Neuron (in vitro differentiated cells): ENCODE data around the gene PGP.

Experiments
- H2AFZ ChIP-seq: one replicate; pipeline ENCODE4 v1.6.1; 2013; ENCODE audit warnings: low read depth, mild to moderate bottlenecking, inconsistent platforms, low read length, moderate library complexity
- H3K27me3 ChIP-seq: one replicate; pipeline ENCODE4 v1.6.1; 2013; ENCODE audit warnings: low read length; ENCODE audit not compliant: insufficient read depth
- H3K36me3 ChIP-seq: one replicate; pipeline ENCODE4 v1.6.1; 2013; ENCODE audit warnings: low read length; ENCODE audit not compliant: insufficient read depth
- H3K4me1 ChIP-seq: one replicate; pipeline ENCODE4 v1.6.1; 2013; ENCODE audit warnings: low read length; ENCODE audit not compliant: insufficient read depth
- H3K4me3 ChIP-seq: 2 replicates; pipeline ENCODE4 v1.5.1; 2013; ENCODE audit warnings: mild to moderate bottlenecking, low read length, moderate library complexity
- H3K9me3 ChIP-seq: one replicate; pipeline ENCODE4 v1.6.1; 2013; ENCODE audit warnings: low read length

The PGP gene

GRCh38 chr16:2186505-2186904 is 28.1 kb downstream of the PGP start:
- Histone ChIP-seq H3K4me3 (no peak overlapping the region), H3K4me1 (peaks cover 7% of the 10 kb centered on the region), H3K27me3 (no peaks in the 10 kb centered on the region), H2AFZ (no peak overlapping the region), H3K36me3 (peaks cover 6% of the 10 kb centered on the region), H3K9me3 (no peaks in the 10 kb centered on the region)

GRCh38 chr16:2186064-2186463 is 28.6 kb downstream of the PGP start:
- H3K4me3 ChIP-seq: no peak overlapping the region
- H3K9me3 ChIP-seq: no peaks in the 10 kb centered on the region
- H2AFZ ChIP-seq: no peak overlapping the region
- peaks cover 6% of the 10 kb centered on the region for H3K36me3 ChIP-seq
- no peaks in the 10 kb centered on the region for H3K27me3 ChIP-seq
- peaks cover 7% of the 10 kb centered on the region for H3K4me1 ChIP-seq

- H3K9me3 ChIP-seq: no peaks in the 10 kb centered on the region
- H3K4me3 ChIP-seq: no peak overlapping the region
- H3K36me3 ChIP-seq: peaks cover 6% of the 10 kb centered on the region
- H3K4me1 ChIP-seq: peaks cover under 1% of the 10 kb centered on the region
- H3K27me3 ChIP-seq: no peaks in the 10 kb centered on the region
- no peak overlapping the region for H2AFZ ChIP-seq
Measured at GRCh38 chr16:2184962-2185361, 29.7 kb downstream of the PGP start.

GRCh38 chr16:2184346-2184745 is 30.3 kb downstream of the PGP start:
- no peak overlapping the region for H3K4me3 ChIP-seq

GRCh38 chr16:2183671-2184070 is 31.0 kb downstream of the PGP start:
- H3K27me3 ChIP-seq: no peaks in the 10 kb centered on the region
- no peaks in the 10 kb centered on the region for H3K9me3 ChIP-seq
- no peaks in the 10 kb centered on the region for H3K4me1 ChIP-seq
- no peak overlapping the region for H2AFZ ChIP-seq
- peaks cover 6% of the 10 kb centered on the region for H3K36me3 ChIP-seq
- H3K4me3 ChIP-seq: no peak overlapping the region

More at GRCh38 chr16:2184346-2184745, 30.3 kb downstream of the PGP start:
- peaks cover 6% of the 10 kb centered on the region for H3K36me3 ChIP-seq
- H3K27me3 ChIP-seq: no peaks in the 10 kb centered on the region
- H2AFZ ChIP-seq: no peak overlapping the region
- H3K9me3 ChIP-seq: no peaks in the 10 kb centered on the region
- H3K4me1 ChIP-seq: no peaks in the 10 kb centered on the region

GRCh38 chr16:2181952-2182351 is 32.7 kb downstream of the PGP start:
- no peaks in the 10 kb centered on the region for H3K9me3 ChIP-seq
- H3K27me3 ChIP-seq: no peaks in the 10 kb centered on the region
- H3K4me1 ChIP-seq: no peaks in the 10 kb centered on the region
- no peak overlapping the region for H3K4me3 ChIP-seq
- no peak overlapping the region for H2AFZ ChIP-seq
- H3K36me3 ChIP-seq: peaks cover 17% of the 10 kb centered on the region

GRCh38 chr16:2180962-2181923 is 33.4 kb downstream of the PGP start:
- Histone ChIP-seq H3K27me3 (no peaks in the 10 kb centered on the region), H3K36me3 (peaks cover 23% of the 10 kb centered on the region), H2AFZ (no peak overlapping the region), H3K4me1 (no peaks in the 10 kb centered on the region), H3K9me3 (no peaks in the 10 kb centered on the region), H3K4me3 (no peak overlapping the region)

- H2AFZ ChIP-seq: no peak overlapping the region
- H3K9me3 ChIP-seq: no peaks in the 10 kb centered on the region
- H3K36me3 ChIP-seq: peaks cover 31% of the 10 kb centered on the region
- no peaks in the 10 kb centered on the region for H3K27me3 ChIP-seq
- H3K4me1 ChIP-seq: no peaks in the 10 kb centered on the region
- H3K4me3 ChIP-seq: no peak overlapping the region
Measured at GRCh38 chr16:2180461-2180860, 34.2 kb downstream of the PGP start.

- Histone ChIP-seq H2AFZ (no peak overlapping the region), H3K36me3 (peaks cover 40% of the 10 kb centered on the region), H3K27me3 (no peaks in the 10 kb centered on the region), H3K4me3 (no peak overlapping the region), H3K4me1 (no peaks in the 10 kb centered on the region), H3K9me3 (no peaks in the 10 kb centered on the region)
Measured at GRCh38 chr16:2179576-2179975, 35.1 kb downstream of the PGP start.

GRCh38 chr16:2179107-2179501 is 35.5 kb downstream of the PGP start:
- H3K27me3 ChIP-seq: no peaks in the 10 kb centered on the region
- H3K36me3 ChIP-seq: peaks cover 44% of the 10 kb centered on the region
- H3K4me1 ChIP-seq: no peaks in the 10 kb centered on the region
- H2AFZ ChIP-seq: no peak overlapping the region
- no peaks in the 10 kb centered on the region for H3K9me3 ChIP-seq
- no peak overlapping the region for H3K4me3 ChIP-seq

GRCh38 chr16:2178321-2179106 is 36.1 kb downstream of the PGP start:
- Histone ChIP-seq H3K27me3 (no peaks in the 10 kb centered on the region), H3K4me3 (no peak overlapping the region), H2AFZ (no peak overlapping the region), H3K9me3 (no peaks in the 10 kb centered on the region), H3K4me1 (no peaks in the 10 kb centered on the region), H3K36me3 (peaks cover 46% of the 10 kb centered on the region)

GRCh38 chr16:2177561-2177960 is 37.1 kb downstream of the PGP start:
- Histone ChIP-seq H2AFZ (no peak overlapping the region), H3K4me1 (no peaks in the 10 kb centered on the region), H3K36me3 (peaks cover 53% of the 10 kb centered on the region)

GRCh38 chr16:2177101-2177500 is 37.5 kb downstream of the PGP start:
- Histone ChIP-seq H3K27me3 (no peaks in the 10 kb centered on the region), H2AFZ (no peak overlapping the region), H3K36me3 (peaks cover 54% of the 10 kb centered on the region), H3K4me3 (no peak overlapping the region), H3K9me3 (no peaks in the 10 kb centered on the region), H3K4me1 (no peaks in the 10 kb centered on the region)

More at GRCh38 chr16:2177561-2177960, 37.1 kb downstream of the PGP start:
- Histone ChIP-seq H3K4me3 (no peak overlapping the region), H3K9me3 (no peaks in the 10 kb centered on the region), H3K27me3 (no peaks in the 10 kb centered on the region)
